Stimulated activated CD4-positive, alpha-beta T cell treated with anti-CD3 and anti-CD28 coated beads, Interleukin-4, amount 100 ng/mL, for 1 hour (primary cell): ENCODE measurements around the gene ROCK2.
"Not testable (repeated sequence)": the region's sequence is repeated elsewhere in the genome, so short reads cannot be mapped to it uniquely, and the experiment has no call there.

ENCODE experiments used
- DNase-seq: peaks from one replicate; pipeline ENCODE4 v3.0.0-alpha.2; 2020

The ROCK2 gene

DNA sequence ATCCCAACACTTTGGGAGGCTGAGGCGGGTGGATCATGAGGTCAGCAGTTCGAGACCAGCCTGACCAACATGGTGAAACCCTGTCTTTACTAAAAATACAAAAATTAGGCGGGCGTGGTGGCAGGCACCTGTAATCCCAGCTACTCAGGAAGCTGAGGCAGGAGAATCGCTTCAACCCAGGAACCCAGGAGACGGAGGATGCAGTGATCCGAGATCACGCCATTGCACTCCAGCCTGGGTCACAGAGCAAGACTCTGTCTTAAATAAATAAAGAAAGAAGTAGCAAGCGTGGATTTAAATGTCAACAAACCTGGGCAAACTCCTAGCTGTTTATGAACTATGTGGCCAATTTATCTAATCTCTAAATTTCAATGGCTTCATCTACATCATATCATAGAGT, 82.9 kb downstream of the ROCK2 start:
- not testable (repeated sequence) for DNase-seq

DNA sequence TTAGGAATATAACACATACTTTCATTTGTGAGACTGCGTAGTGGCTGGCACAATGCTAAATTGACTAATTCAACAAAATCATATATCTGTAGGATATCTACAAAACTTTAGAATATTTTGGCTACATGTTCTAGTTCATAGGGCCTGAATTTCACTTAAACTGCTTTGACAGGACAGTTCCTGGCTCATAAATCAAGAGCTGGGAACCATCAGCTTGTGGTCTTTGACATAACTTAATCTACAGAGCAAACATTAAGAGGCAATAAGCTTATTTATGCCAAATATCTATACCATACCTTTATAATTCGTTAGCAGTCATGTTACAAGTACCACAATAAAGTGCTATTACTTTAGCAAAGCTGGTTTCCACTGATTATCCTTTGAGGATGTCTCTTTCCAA, 83.5 kb downstream of the ROCK2 start:
- DNase-seq, result no peak

GRCh38 chr2:11257964-11258363, 86.5 kb downstream of the ROCK2 start:
- DNase-seq, result no peak

DNA sequence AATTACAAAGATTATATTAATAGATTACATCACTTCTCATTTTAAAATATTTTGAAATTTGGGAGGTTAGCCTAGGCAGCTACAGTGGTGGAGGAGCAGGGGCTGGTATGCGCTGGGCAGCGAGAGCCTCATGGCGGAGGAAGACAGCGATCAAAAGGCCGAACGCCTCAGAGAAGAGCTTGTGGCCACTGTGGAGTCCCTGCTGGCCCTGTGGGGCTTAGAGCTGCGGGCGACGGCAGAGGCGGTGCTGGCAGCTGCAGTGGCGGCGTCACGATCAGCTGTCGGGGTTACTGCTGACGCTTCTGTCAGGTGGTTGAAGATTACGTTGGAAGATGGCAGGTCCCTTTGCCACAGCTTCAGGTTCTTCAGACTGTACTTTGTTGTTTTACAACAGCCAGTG, 87.4 kb downstream of the ROCK2 start:
- DNase-seq, result no peak

DNA sequence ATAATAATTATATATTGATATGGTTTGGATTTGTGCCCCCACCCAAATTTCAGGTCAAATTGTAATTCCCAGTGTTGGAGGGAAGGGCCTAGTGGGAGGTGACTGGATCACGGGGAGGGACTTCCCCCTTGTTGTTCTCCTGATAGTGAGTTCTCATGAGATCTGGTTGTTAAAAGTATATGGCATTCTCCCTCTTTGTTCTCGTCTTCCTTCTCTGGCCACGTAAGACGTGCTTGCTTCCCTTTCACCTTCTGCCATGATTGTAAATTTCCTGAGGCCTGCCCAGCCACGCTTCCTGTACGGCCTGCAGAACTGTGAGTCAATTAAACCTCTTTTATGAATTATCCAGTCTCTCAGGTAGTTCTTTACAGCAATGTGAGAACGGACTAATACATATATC, 88.3 kb downstream of the ROCK2 start:
- DNase-seq, result no peak

DNA sequence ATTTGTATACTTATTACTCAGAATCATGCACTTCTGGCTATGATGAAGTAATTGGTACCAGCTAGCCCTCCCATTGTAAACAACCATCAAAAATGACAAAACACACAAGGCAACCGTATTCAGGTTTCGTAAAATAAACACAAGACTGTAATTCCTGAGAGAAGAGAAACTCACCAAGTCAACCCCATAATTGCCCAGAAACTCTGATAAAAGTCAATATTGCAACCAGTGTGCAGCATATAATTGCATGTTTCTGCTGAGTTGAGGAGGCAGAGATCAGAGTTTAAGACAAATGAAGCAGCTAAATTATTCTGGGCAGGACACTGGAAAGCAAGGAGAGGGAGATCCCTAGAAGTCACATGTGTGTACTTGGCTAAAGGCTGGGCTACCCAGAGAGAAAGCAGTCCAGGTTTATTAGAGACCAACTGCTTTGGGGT, 90.3 kb downstream of the ROCK2 start:
- no peak for DNase-seq

- not testable (repeated sequence) for DNase-seq
Measured at GRCh38 chr2:11252458-11252857, 92.0 kb downstream of the ROCK2 start.

DNA sequence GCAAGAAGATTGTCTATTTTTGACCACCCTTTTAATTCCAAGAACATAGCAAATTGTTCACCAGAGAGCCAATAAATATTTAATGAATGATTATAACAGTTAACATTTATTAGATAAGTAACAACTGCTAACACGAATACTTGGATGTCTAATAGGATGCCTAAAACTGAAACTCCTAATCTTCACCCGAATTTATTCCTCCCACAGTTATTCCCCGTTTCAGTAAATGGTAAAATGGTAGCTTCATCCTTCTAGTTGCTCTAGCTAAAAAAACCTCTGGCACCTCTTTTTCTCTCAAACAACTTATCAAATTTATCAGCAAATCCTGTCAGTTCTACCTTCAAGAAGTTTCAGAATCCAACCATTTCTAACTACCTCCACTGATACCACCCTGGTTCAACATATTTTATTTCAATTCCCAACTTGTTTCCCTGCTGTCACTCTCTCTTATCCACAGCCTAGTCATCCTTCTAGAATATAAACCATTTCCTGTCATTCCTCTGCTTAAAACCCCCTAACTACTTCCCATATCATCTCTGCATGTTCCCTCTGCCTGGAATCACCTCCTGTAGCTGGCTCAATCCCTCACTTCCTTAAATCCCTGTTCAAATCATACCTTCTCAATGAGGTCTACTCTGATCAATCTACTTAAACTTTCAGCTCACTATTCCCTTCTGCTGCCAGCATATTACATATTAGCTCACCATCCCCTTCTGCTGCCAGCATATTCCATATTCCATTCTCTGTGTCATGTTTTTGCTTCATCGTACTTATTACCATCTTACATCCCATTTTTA, 93.8 kb downstream of the ROCK2 start:
- no peak for DNase-seq

DNA sequence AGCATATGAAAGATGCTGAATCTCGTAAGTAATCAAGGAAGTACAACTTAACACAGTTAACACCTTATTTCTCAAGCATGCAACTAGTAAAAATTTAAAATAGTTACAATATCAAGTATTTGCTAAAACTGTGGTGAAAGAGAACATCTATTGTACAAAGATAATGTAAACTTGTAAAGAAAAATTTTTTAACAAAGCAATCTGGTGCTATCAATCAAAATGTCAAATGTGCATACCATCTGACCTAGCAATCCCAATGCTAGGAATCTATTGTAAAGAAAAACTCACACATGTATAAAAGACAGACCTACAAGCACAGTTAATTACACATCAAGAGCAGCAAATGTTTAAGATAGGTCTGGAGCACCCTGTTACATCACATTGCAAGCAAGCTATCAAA, 99.1 kb downstream of the ROCK2 start:
- no peak for DNase-seq

DNA sequence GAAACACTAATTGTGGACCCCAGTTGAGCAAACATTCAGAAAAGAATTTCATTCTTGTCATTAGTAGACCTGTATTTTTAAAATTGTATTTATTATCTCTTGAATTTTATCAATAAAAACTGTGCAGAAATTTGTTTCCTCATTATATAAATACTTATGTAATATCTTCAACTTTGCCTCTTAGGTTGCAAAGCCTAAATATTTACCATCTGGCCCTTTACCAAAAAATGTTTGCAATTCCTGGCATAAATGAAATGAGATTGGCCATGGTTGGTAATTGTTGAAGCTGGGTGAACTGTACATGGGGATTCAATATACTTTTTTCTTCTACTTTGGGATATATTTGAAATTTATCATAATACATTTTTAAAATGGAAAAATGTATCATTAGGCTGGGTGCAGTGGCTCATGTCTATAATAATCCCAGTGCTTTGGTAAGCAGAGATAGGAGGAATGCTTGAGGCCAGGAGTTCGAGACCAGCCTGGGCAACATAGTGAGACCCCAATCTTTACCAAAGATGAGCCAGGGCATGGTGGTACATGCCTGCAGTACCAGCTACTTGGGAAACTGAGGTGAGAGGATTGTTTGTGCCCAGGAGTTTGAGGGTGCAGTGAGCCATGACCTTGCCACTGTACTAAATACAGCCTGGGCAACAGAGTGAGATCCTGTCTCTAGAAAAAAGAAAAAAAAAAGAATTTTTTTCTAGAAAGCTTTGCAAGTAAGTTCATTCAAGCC, 100.2 kb downstream of the ROCK2 start:
- no peak for DNase-seq

DNA sequence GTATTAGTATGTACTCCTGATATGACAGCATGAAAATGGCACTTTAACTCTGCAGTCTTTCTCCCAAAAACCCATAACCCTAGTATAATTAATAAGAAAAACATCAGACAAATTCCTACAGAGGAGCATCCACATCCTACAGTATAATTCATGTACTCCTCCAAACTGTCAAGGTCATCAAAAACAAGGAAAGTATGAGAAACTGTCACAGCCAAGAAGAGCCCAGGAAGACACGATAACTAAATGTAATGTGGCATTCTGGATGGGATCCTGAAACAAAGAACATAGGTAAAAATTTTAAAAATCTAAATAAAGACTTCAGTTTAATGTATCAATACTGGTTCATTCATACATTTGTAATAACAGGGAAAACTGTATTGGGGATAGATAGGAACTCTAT, 100.9 kb downstream of the ROCK2 start:
- no peak for DNase-seq

- DNase-seq, result no peak
Measured at GRCh38 chr2:11242542-11243174, 101.8 kb downstream of the ROCK2 start.

- no peak for DNase-seq
Measured at GRCh38 chr2:11241412-11242203, 102.8 kb downstream of the ROCK2 start.

GRCh38 chr2:11239666-11240462, 104.6 kb downstream of the ROCK2 start:
- DNase-seq, result no peak

- DNase-seq, result no peak
Measured at GRCh38 chr2:11239147-11239546, 105.3 kb downstream of the ROCK2 start.

- no peak for DNase-seq
Measured at GRCh38 chr2:11237122-11237521, 107.3 kb downstream of the ROCK2 start.

DNA sequence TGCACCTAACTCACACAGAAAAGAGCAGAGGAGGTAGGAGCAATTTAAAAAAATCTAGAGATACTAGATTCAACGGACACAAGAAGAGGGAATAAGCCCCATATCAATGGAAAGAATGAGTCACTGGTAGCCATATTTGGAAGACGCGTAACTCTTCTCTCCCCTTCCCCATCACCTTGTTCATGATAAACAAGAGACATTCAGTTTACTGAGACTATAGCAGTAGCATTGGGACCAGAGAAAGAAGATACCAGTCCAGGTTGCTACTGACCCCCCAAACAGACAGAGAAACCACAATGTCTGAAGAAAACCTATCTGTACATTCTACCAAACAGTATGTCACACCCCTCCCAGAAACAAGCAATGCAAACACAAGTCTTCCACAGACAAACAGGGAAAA, 108.1 kb downstream of the ROCK2 start:
- DNase-seq, result no peak

DNA sequence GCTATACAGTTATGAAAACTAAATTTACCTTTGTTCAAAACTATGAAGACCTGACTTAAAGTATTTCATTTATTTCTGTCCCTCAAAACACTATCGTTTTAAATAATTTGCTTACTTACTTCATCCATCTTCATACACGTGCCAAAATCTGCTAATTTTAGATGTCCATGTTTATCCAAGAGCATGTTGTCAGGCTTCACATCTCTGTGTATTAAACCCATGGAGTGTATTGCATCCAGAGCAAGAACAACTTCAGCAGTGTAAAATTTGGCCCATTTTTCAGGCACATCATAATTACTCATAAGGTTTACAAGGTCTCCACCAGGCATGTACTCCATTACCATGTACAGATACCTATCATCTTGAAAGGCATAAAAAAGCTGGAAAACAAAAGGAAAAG, 108.9 kb downstream of the ROCK2 start:
- no peak for DNase-seq

GRCh38 chr2:11234309-11234708, 110.1 kb downstream of the ROCK2 start:
- no peak for DNase-seq

DNA sequence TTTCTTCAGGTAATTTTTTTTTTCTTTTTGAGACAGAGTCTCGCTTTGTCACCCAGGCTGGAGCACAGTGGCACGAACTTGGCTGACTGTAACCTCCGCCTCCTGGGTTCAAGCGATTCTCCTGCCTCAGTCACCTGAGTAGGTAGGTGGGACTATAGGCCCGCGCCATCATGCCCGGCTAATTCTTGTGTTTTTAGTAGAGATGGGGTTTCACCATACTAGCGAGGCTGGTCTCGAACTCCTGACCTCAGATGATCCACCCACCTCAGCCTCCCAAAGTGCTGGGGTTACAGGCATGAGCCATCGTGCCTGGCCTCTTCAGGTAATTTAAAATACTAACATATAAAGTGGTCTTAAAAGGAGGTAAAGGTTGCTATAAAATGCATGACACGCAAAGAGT, 113.2 kb downstream of the ROCK2 start:
- DNase-seq, result not testable (repeated sequence)

GRCh38 chr2:11228692-11229091, 115.7 kb downstream of the ROCK2 start:
- DNase-seq, result no peak

GRCh38 chr2:11227595-11227994, 116.8 kb downstream of the ROCK2 start:
- DNase-seq, result no peak
